ENCODE measurements around the gene MEGF10. TPM values are rescaled to one million over a fixed set of nuclear protein-coding genes. Genes with fewer than 3 reads are reported as not detected.

Gene MEGF10
- total and polyA plus RNA-seq, 2 of the 8 experiments (the other 6 are each of a cell fraction or from before 2014, with no cell fraction given): 38.2 to 53.1 TPM

DNA sequence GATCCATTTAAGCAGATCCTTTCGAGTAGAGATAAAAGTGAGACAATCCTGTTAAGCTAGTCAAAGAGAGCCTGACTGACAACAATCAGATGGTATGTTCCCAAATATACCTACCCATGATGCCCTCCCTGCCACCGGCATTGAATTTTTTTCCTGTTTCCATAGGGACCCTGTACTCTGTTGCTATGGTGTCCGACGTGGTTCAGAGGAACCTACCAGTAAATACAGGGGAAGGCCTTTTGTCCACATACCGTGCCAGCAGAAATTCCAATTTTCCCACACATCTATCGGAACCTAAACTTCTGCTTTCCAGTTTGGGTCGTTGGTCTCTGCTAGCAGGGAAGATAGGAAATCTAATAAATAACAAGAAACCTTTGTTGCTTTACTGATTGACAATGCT, 64.7 kb downstream of the MEGF10 start (continued):
- TF ChIP-seq FOSL1 (IDR thresholded peaks at IDR 0.05; ENCODE audit: insufficient read depth, low read depth, low read length): no peak

Data from H1 (cell line).